GM12878 (cell line): ENCODE data around the gene LIPN. TPM values are rescaled to one million over a fixed set of nuclear protein-coding genes. Genes with fewer than 3 reads are reported as not detected.

ENCODE experiments used
- ATAC-seq: fragments of 200-7000 bp; cut with Tn5 transposase; 3 replicates; pipeline ENCODE4 v1.9.1; 2020; ENCODE audit warnings: mild to moderate bottlenecking, moderate library complexity
- BruUV-seq: library from RNA; stranded (reverse); fragments of 400-500 nt; replicated peaks from 2 replicates; lab custom pipeline; 2021; lab: Mats Ljungman, UMichigan
- CTCF ChIA-PET: fragments of 300-600 bp; sonication (Branson Sonifier 250); formaldehyde crosslinking; extraction: SDS; loops from one replicate; lab custom pipeline; 2021; ENCODE audit warnings: inconsistent platforms; lab: Yijun Ruan, JAX
- POLR2A ChIA-PET: fragments of 350-600 bp; formaldehyde crosslinking; extraction: SDS; loops from one replicate; lab custom pipeline; 2021; ENCODE audit warnings: inconsistent platforms; lab: Charles Lee
- RAD21 ChIA-PET: fragments of 300-600 bp; sonication (Branson Sonifier 250); formaldehyde crosslinking; loops from one replicate; lab custom pipeline; 2023; ENCODE audit warnings: antibody characterized with exemption; ENCODE audit not compliant: unreplicated experiment; lab: Charles Lee
- SMC1A ChIA-PET: fragments of 300-600 bp; sonication (Branson Sonifier 250); formaldehyde crosslinking; loops from one replicate; lab custom pipeline; 2023; ENCODE audit not compliant: unreplicated experiment, uncharacterized antibody; lab: Charles Lee
- DNase-seq: peaks from one replicate; pipeline ENCODE4 v3.0.0-alpha.2; 2011; ENCODE audit warnings: low read depth, low spot score
- FAIRE-seq: peaks from 3 replicates; lab custom pipeline; 2011; peaks lifted over from hg19 to GRCh38; lab: Jason Lieb, UNC
- H2AFZ ChIP-seq: 2 replicates; pipeline ENCODE4 v1.6.0; 2011; ENCODE audit warnings: low read depth, low read length, control low read depth; ENCODE audit not compliant: control insufficient read depth
- H3K27ac ChIP-seq: 2 replicates; pipeline ENCODE4 v1.5.1; 2011; ENCODE audit warnings: control low read depth; ENCODE audit not compliant: control insufficient read depth, insufficient read depth
- H3K27me3 ChIP-seq, 2 experiments: replicated peaks in 1 of 2; 2 replicates each; pipeline versions ENCODE4 v1.6.0 to v1.6.1; 2011; ENCODE audit warnings: low read length in 1 of 2; ENCODE audit not compliant: control insufficient read depth in 2 of 2, insufficient read depth in 2 of 2
- H3K36me3 ChIP-seq, 2 experiments: 2 replicates each; pipeline ENCODE4 v1.5.1; 2011; ENCODE audit warnings: low read length in 1 of 2; ENCODE audit not compliant: control insufficient read depth in 2 of 2, insufficient read depth in 2 of 2
- H3K4me1 ChIP-seq: 2 replicates; pipeline ENCODE4 v1.6.1; 2011; ENCODE audit warnings: mild to moderate bottlenecking, low read length, moderate library complexity, mixed read lengths; ENCODE audit not compliant: control insufficient read depth, insufficient read depth
- H3K4me2 ChIP-seq: 2 replicates; pipeline ENCODE4 v1.6.0; 2011; ENCODE audit warnings: control low read depth; ENCODE audit not compliant: control insufficient read depth, insufficient read depth
- H3K4me3 ChIP-seq: fragments of 200-600 bp; sonication (generic); 2 replicates; pipeline ENCODE4 v1.5.1; 2016
- H3K79me2 ChIP-seq: 2 replicates; pipeline ENCODE4 v1.6.0; 2011; ENCODE audit warnings: low read length; ENCODE audit not compliant: control insufficient read depth, insufficient read depth
- H3K9ac ChIP-seq: 2 replicates; pipeline ENCODE4 v1.8.0; 2011; ENCODE audit warnings: low read length, control low read depth, mixed read lengths; ENCODE audit not compliant: control insufficient read depth, insufficient read depth
- H3K9me3 ChIP-seq: replicated peaks from 3 replicates; pipeline ENCODE4 v1.5.1; 2011; ENCODE audit warnings: mild to moderate bottlenecking, low read length; ENCODE audit not compliant: control insufficient read depth, insufficient read depth
- H4K20me1 ChIP-seq: 2 replicates; pipeline ENCODE4 v1.6.0; 2011; ENCODE audit not compliant: control insufficient read depth, insufficient read depth
- BCL11A ChIP-seq: IDR thresholded peaks from 2 replicates; pipeline ENCODE4 v1.6.1; 2011; ENCODE audit warnings: low read depth, low read length
- CHD4 ChIP-seq: fragments of 200-600 bp; sonication (generic); IDR thresholded peaks from 2 replicates; pipeline ENCODE4 v1.6.1; 2016; ENCODE audit warnings: mild to moderate bottlenecking
- KAT2A ChIP-seq: conservative IDR thresholded peaks from 2 replicates; pipeline ENCODE4 v1.6.1; 2011; ENCODE audit warnings: low read depth, low read length; ENCODE audit not compliant: control insufficient read depth
- NR2C2 ChIP-seq: IDR thresholded peaks from 2 replicates; pipeline ENCODE4 v1.6.1; 2011; ENCODE audit warnings: borderline replicate concordance, low read depth; ENCODE audit not compliant: control insufficient read depth, insufficient read length
- SMAD5 ChIP-seq: IDR thresholded peaks from 2 replicates; pipeline ENCODE4 v1.6.1; 2016; ENCODE audit warnings: antibody characterized with exemption, low read depth
- SREBF2 ChIP-seq: IDR thresholded peaks from 2 replicates; pipeline ENCODE4 v1.6.1; 2012; ENCODE audit warnings: mild to moderate bottlenecking, low read length
- WGBS: methylation state at CpG from one replicate; pipeline ENCODE4 v1.1.6; 2016; ENCODE audit warnings: low lambda C conversion rate; ENCODE audit not compliant: insufficient replicate concordance, insufficient coverage; ENCODE audit errors: missing lambda C conversion rate; 5-methylcytosine and 5-hydroxymethylcytosine counted together
- in situ Hi-C: fragments of 300-500 bp; cut with MboI; formaldehyde crosslinking; loops from 9 replicates; pipeline ENCODE4 v1.14.3; 2018; ENCODE audit warnings: mixed read lengths
- intact Hi-C: fragments of 100-400 bp; cut with micrococcal nuclease; formaldehyde crosslinking; loops from one replicate; pipeline ENCODE4 v1.14.2; 2022; ENCODE audit not compliant: unreplicated experiment
- polyA plus RNA-seq, 11 experiments: library from polyadenylated mRNA; depleted of rRNA in 4 of 11; unstranded in 6 of 11; stranded (reverse) in 5 of 11; fragments of >200 nt; fragmentation: Nextera tagmentation in 4 of 11; fragmentation: Illumina TruSeq in 1 of 11; extraction: Ambion mirVana in 4 of 11; extraction: Trizol in 1 of 11; gene quantifications; 1 replicate in 1 of 11; 2 replicates in 10 of 11; pipeline versions ENCODE4 v1.2.1 to v1.2.3, GENCODE V29; 2011 to 2016; ENCODE audit warnings: inconsistent platforms in 2 of 11, missing spikeins in 2 of 11, low read depth in 1 of 11
- total RNA-seq, 4 experiments: library from RNA; depleted of rRNA in 3 of 4; stranded (reverse); fragments of >200 nt in 3 of 4; fragmentation: Illumina TruSeq in 1 of 4; extraction: Trizol in 1 of 4; gene quantifications; 2 replicates each; pipeline versions ENCODE4 v1.2.1 to v1.2.3, GENCODE V29; 2013 to 2021
- TF ChIP-seq, protein P1 (sequence below): fragments of 450-650 bp; conservative IDR thresholded peaks from 2 replicates; pipeline ENCODE4 v1.6.1; 2017; ENCODE audit warnings: mild to moderate bottlenecking, moderate library complexity

The LIPN gene
- total and polyA plus RNA-seq, 10 of the 15 experiments (the other 5 are each of a cell fraction or from before 2014, with no cell fraction given): 0.06 to 0.23 TPM; not detected in 8

DNA sequence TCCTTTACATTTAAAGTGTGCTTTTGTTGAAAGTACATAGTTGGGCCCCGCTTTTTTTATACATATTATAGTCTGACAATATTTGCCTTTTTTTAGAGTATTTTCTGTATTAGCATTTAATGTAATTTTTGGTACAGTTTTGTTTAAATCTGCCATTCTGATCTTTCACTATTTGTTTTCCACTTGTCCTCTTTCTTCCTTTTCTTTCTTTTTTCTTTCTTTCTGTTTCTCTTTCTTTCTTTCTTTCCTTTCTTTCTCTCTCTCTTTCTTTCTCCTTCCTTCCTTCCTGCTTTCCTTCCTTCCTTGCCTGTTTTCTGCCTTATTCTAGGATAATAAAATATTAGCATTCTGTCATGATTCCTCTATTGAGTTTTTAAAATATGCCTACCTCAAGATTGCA is 44.3 kb upstream of the LIPN start:
- TF ChIP-seq SREBF2: no peak
- Histone ChIP-seq H4K20me1 (no peaks in the 10 kb centered on the region), H3K4me1 (no peaks in the 10 kb centered on the region), H3K27me3 (no peaks in the 10 kb centered on the region; a peak in 1 of 4 replicates), H3K36me3 (no peaks in the 10 kb centered on the region), H3K9me3 (no peaks in the 10 kb centered on the region), H2AFZ (no peak overlapping the region), H3K79me2 (no peaks in the 10 kb centered on the region), H3K9ac (no peak overlapping the region), H3K4me2 (no peak overlapping the region), H3K27ac (no peak overlapping the region), H3K4me3 (no peak overlapping the region)
- RAD21 ChIA-PET: no interaction called here
- SMC1A ChIA-PET: no interaction called here
- in situ Hi-C loops: no loop called here
- no TSS peak for BruUV-seq
- WGBS: 81% methylated on average over 1 of the region's 1 CpG
- CTCF ChIA-PET: interaction anchor here (1.3 kb wide), 1 partner anchor 12 kb away, joined by 5 read pairs; no protein-coding TSS in a partner anchor
- POLR2A ChIA-PET: no interaction called here
- ATAC-seq: no peak
- FAIRE-seq: no peak
- no peak for DNase-seq
- intact Hi-C loops: no loop called here

- CTCF ChIA-PET: interaction anchor here (0.6 kb wide), 1 partner anchor 89 kb away, joined by 3 read pairs; no protein-coding TSS in a partner anchor
Measured at GRCh38 chr10:88721392-88721791, 38.4 kb upstream of the LIPN start.

More at GRCh38 chr10:88721392-88721791, 38.4 kb upstream of the LIPN start:
- ATAC-seq (no peak), FAIRE-seq (no peak), DNase-seq (no peak)
- no TSS peak for BruUV-seq
- TF ChIP-seq CHD4 (no peak), NR2C2 (no peak), SMAD5 (no peak), BCL11A (no peak), KAT2A (no peak)
- TF ChIP-seq, protein P1, sequence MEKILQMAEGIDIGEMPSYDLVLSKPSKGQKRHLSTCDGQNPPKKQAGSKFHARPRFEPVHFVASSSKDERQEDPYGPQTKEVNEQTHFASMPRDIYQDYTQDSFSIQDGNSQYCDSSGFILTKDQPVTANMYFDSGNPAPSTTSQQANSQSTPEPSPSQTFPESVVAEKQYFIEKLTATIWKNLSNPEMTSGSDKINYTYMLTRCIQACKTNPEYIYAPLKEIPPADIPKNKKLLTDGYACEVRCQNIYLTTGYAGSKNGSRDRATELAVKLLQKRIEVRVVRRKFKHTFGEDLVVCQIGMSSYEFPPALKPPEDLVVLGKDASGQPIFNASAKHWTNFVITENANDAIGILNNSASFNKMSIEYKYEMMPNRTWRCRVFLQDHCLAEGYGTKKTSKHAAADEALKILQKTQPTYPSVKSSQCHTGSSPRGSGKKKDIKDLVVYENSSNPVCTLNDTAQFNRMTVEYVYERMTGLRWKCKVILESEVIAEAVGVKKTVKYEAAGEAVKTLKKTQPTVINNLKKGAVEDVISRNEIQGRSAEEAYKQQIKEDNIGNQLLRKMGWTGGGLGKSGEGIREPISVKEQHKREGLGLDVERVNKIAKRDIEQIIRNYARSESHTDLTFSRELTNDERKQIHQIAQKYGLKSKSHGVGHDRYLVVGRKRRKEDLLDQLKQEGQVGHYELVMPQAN: no peak
- no peak overlapping the region for H2AFZ ChIP-seq
- no peak overlapping the region for H3K4me3 ChIP-seq
- H3K4me2 ChIP-seq: no peak overlapping the region
- no peak overlapping the region for H3K27ac ChIP-seq
- in situ Hi-C loops (no loop called here), intact Hi-C loops (no loop called here)
- ChIA-PET SMC1A (no interaction called here), POLR2A (no interaction called here), RAD21 (no interaction called here)
- H4K20me1 ChIP-seq: no peaks in the 10 kb centered on the region
- H3K9ac ChIP-seq: no peak overlapping the region
- H3K4me1 ChIP-seq: no peaks in the 10 kb centered on the region
- H3K36me3 ChIP-seq: no peaks in the 10 kb centered on the region
- WGBS: 60% methylated on average over 4 of the region's 4 CpGs
- no peaks in the 10 kb centered on the region for H3K9me3 ChIP-seq
- no peaks in the 10 kb centered on the region; a peak in 1 of 4 replicates for H3K27me3 ChIP-seq
- no peaks in the 10 kb centered on the region for H3K79me2 ChIP-seq
